DMS 273 treated with DMSO at 0.1 percent for 48 hours (cell line): ENCODE data around the gene IRGM.
"Not testable (repeated sequence)": the region's sequence is repeated elsewhere in the genome, so short reads cannot be mapped to it uniquely, and the experiment has no call there.

Experiments
- DNase-seq: peaks from one replicate; lab custom pipeline; 2025; lab: John Stamatoyannopoulos, UW

IRGM gene

GRCh38 chr5:150846308-150846653 is at the start of gene IRGM:
Gene IRGM (plus strand): TSS chr5:150846521. CDS start chr5:150848124, 1,603 bp downstream.
- not testable (repeated sequence) for DNase-seq

GRCh38 chr5:150797384-150797783 is 48.9 kb upstream of the IRGM start:
- no peak for DNase-seq

DNA sequence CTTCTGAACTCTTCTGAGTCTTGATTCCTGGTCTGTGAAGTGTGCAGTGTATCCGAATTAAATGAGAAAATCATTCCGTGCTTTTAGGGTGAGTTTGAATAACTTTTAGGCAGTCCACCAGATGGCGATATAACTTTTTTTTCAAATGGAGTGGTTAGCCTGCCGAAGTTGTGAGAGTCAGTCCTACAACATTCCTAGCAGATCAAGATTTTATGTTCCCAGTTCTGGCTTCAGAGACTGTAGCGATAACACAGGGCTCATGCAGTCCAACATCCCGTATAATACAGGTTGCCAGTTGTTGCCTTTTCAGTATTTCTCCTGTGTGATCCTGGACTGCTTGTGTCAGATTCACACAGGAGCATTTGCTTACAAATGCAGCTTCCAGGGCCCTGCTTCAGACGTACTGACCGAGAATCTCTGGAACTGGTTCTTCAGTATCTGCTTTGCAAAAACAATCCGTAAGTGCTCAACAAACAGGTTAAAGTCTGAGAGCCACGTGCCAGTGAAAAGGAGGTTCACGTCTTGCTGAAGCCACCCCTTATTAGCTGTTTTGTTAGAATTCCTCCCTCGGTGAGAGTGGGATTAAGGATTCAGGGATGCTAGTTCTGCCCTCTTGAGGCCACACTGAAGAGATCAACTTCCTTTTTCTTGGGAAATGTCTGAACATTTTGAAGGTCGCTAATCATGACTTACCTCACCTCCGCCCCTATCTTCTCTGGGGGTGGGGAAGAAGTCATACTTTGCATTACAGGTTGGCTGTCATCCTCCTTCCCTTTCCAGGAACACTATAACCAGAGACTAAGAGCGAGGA is 45.0 kb upstream of the IRGM start:
- peak; percentile 43 for DNase-seq

GRCh38 chr5:150804388-150804787 is 41.9 kb upstream of the IRGM start:
- DNase-seq: no peak

DNA sequence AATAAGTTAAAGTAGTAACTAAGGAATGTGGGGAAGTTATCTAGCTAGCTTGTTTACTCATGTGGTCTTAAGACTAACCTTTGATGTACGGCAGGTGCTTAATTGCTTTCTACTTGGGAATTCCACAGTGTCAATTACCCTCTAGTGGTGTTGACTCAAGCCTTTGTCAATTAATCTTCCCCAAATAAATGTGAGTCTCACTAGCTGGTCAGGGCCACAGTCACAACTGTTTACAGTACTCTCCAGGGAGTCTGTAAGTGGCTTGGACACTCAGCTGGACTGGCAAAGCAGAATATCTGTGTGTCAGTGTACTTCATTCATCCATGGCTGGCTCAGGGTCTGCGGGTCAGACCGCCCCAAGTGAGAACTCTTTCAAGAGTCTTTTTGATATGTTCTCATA is 37.0 kb upstream of the IRGM start:
- DNase-seq: no peak

- no peak for DNase-seq
Measured at GRCh38 chr5:150815010-150815409, 31.3 kb upstream of the IRGM start.

DNA sequence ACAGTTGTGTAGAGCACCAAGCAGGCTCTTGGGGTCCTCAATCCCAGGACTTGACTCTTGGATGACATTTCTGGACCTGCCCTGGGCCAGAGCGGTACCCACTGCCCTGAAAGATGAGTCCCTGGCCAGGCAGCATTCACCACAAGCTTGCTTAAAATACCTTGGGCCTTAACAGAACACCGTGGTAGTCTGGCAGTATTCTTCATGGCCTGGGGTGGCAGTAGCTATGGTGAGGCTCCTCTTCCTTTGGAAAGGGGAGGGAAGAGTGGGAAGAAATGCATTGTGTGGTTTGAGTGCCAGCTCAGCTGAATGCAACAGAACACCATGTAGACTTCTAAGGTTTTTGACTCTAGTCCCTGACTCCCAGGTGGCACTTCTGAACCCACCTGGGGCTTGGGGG is 29.4 kb upstream of the IRGM start:
- no peak for DNase-seq

DNA sequence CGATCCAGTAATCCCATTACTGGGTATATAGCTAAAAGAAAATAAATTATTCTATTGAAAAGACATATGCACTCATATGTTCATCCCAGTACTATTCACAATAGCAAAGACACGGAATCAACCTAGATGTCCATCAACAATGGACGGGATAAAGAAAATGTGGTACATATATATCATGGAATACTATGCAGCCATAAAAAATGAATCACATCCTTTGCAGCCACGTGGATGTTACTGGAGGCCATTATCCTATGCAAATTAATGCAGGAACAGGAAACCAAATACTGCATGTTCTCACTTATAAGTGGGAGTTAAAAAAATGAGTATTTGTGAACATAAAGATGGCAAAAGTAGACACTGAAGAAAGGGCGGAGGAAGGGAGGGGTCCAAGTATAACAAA is 16.6 kb upstream of the IRGM start:
- DNase-seq: no peak

- DNase-seq: not testable (repeated sequence)
Measured at GRCh38 chr5:150831821-150832220, 14.5 kb upstream of the IRGM start.

DNA sequence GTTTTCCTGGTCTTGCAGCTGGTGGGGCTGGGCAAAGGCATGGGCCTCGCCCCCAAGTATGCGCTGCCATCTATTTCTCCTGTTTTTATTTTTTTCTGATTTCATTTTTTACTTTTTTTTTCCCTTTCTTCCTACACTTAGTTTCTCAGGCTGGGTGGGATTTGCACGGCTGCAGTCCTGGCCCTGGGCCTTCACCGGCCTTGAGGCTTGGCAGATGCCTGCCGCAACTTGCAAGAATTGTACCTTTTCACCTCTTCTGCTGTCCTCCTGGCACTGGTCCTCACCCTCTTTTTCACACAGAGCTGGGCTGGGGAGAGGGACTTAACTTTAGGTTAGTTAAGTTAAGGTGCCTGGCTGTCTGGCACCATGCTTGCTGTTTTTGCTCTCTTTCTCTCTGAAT is 10.3 kb upstream of the IRGM start:
- DNase-seq: no peak

DNA sequence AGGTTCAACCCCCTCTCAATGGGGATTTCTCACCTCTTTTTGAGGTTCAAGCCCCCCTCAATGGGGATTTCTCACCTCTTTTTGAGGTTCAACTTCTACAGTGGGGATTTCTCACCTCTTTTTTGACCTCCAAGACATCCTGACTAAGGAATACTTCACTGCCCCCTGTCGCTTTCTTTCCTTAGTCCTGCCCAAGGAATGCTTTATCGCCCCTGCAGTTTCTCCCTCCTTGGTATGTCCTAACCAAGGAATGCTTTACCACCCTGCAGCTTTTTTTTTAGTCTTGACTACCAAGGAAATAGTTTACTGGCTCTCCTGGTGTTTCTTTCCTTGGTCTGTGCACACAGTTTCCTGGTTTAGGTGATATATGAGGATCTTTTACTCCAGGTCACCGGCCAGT is 9.6 kb upstream of the IRGM start:
- DNase-seq: no peak

- not testable (repeated sequence) for DNase-seq
Measured at GRCh38 chr5:150845185-150845859, 999 bp upstream of the IRGM start.

DNA sequence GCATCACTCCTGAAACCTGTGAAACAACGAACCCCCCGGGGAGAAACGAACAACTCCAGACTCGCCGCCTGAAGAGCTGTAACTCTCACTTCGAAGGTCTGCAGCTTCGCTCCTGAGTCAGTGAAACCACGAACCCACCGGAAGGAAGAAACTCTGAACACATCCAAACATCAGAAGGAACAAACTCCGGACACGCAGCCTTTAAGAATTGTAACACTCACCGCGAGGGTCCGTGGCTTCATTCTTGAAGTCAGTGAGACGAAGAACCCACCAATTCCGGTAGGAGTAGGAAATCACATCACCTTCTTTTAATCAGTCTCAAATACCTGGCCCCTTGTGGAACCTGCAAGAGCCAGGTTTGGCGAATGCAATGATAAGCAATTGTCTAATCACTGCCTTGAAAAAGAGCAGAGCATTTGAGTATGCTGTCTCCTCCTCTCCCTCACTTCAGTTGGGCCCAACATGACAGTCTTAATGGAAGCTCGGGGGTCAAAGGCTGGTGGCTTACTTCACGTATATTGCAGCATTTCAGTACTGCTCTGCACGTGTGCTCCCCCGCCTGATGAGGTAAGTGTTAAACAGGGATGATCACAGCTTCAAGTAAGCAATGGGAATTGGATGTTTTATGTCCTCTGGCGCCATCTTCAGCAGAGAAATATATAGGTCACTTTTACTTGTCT is 473 bp downstream of the IRGM start:
- peak; percentile 63 for DNase-seq

DNA sequence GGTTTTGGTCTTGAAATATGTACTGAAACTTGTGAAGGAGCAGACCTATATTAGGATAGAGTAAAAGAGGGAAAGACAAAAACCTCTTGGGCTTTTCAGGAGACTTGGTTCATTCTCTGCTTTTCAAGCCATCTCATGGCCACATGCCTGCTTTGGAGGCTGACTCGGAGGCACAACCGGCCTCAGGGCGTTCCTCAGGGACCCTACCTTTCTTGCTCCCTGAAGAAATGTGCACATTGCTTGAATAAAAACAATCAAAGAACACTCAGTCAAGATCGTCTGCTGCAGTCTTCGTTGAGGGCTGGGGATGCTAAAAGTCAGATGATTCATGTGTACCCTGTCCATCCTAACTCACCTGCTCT is 994 bp downstream of the IRGM start:
- DNase-seq: no peak

DNA sequence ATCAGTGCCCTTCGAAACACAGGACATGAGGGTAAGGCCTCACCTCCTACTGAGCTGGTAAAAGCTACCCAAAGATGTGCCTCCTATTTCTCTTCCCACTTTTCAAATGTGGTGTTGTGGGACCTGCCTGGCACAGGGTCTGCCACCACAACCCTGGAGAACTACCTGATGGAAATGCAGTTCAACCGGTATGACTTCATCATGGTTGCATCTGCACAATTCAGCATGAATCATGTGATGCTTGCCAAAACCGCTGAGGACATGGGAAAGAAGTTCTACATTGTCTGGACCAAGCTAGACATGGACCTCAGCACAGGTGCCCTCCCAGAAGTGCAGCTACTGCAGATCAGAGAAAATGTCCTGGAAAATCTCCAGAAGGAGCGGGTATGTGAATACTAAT is 1.9 kb downstream of the IRGM start:
- no peak for DNase-seq

DNA sequence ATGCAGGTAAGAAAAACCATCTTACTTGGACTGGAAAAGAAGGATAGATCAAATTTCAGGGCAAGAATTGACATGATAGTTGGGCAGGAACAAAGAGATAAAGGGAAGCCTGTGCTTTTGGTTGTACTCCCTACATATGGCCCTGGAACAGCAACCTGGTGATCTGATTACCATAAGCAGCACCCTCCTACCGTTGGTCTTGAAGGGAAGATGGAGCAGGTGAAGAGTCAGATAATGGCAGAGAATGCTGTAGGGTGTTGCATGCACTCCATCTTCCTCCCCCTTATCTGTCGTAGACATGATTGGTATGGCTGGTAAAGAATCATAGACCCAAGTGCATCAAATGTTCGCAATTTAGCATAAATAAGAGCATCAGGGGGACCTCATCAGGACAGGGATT is 4.7 kb downstream of the IRGM start:
- DNase-seq: peak; percentile 4

GRCh38 chr5:150853561-150853960 is 7.2 kb downstream of the IRGM start:
- DNase-seq: no peak

DNA sequence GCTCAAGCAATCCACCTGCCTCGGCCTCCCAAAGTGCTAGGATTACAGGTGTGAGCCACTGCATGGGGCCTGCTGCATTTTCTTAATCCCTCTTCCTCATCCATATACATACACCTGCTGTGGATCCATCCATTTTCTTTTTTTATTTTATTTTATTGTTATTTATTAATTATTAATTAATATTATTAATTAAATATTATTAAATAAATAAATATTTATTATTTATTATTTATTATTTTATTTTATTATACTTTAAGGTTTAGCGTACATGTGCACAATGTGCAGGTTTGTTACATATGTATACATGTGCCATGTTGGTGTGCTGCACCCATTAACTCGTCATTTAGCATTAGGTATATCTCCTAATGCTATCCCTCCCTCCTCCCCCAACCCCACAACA is 10.4 kb downstream of the IRGM start:
- DNase-seq: not testable (repeated sequence)

DNA sequence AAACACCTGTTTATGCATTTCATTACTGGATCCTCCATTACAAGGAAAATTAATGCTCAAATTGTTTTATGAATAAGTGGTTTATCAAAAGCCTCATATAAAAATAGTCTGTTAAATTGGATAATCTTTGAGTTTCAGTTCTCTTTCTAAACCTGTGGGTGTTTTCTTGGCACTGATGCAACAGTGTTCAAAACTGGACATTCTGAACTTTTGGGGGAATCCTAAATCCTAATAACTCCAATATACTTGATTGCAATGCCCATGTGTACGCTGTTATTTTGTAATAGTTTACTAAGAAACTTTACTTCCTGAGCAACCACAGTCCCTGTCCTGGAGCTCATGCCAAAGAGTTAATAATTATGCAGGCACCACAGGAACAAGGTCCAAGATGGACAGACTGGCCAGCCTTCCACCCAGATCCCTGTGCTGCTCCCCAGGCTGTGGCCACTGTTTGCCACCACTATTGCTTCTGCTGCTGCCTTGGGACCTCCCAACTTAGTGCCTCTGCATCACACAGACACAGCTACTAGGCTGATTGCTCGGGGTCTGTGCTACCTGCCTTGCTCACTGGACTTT is 14.0 kb downstream of the IRGM start:
- no peak for DNase-seq

DNA sequence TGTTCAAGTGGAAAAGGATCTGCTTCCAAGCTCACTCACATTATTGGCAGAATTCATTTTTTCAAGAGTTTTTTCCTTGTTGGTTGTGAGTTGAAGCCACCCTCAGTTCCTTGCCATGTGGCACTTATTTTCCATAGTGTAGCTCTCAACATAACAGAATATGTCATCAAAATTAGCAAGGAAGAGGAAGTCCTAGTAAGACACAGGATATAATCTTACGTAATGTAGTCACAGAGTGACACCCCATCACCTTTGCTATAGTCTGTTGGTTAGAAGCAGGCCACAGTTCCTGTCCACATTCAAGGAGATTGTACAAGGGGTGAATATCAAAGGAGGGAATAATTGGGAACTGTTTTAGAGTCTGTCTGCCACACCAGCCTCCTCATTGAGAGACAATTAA is 15.7 kb downstream of the IRGM start:
- DNase-seq: no peak

GRCh38 chr5:150879358-150879757 is 33.0 kb downstream of the IRGM start:
- DNase-seq: no peak

- DNase-seq: no peak
Measured at GRCh38 chr5:150895431-150896428, 49.4 kb downstream of the IRGM start.
